Hepatocyte (in vitro differentiated cells): ENCODE results near the gene FADS1. TPM values are rescaled to one million over a fixed set of nuclear protein-coding genes. Genes with fewer than 3 reads are reported as not detected.

ENCODE experiments used
- DNase-seq: peaks from one replicate; pipeline ENCODE4 v3.0.0-alpha.2; 2016; ENCODE audit warnings: low spot score
- H2AFZ ChIP-seq: fragments of 200-600 bp; sonication (generic); 2 replicates; pipeline ENCODE4 v1.6.0; 2016; ENCODE audit warnings: antibody characterized with exemption, mild to moderate bottlenecking
- H3K27ac ChIP-seq: fragments of 200-600 bp; sonication (generic); 2 replicates; pipeline ENCODE4 v1.5.1; 2016; ENCODE audit warnings: mild to moderate bottlenecking
- H3K27me3 ChIP-seq: fragments of 200-600 bp; sonication (generic); 2 replicates; pipeline ENCODE4 v1.6.1; 2016
- H3K36me3 ChIP-seq: fragments of 200-600 bp; sonication (generic); replicated peaks from 2 replicates; pipeline ENCODE4 v1.5.1; 2016; ENCODE audit warnings: low read depth; ENCODE audit not compliant: insufficient read depth
- H3K4me1 ChIP-seq: fragments of 200-600 bp; sonication (generic); 2 replicates; pipeline ENCODE4 v1.5.1; 2016; ENCODE audit warnings: mild to moderate bottlenecking, moderate library complexity; ENCODE audit not compliant: insufficient read depth
- H3K4me2 ChIP-seq: fragments of 200-600 bp; sonication (generic); 2 replicates; pipeline ENCODE4 v1.6.0; 2016
- H3K4me3 ChIP-seq: fragments of 200-600 bp; sonication (generic); 2 replicates; pipeline ENCODE4 v1.5.1; 2016; ENCODE audit warnings: mild to moderate bottlenecking
- H3K79me2 ChIP-seq: fragments of 200-600 bp; sonication (generic); 2 replicates; pipeline ENCODE4 v1.6.0; 2017; ENCODE audit warnings: mild to moderate bottlenecking
- H3K9me2 ChIP-seq: fragments of 200-600 bp; sonication (generic); replicated peaks from 2 replicates; pipeline ENCODE4 v1.6.0; 2017; ENCODE audit warnings: mild to moderate bottlenecking; ENCODE audit not compliant: insufficient read depth
- H3K9me3 ChIP-seq: fragments of 200-600 bp; sonication (generic); 2 replicates; pipeline ENCODE4 v1.5.1; 2016; ENCODE audit warnings: low read depth, mild to moderate bottlenecking
- H4K20me1 ChIP-seq: fragments of 200-600 bp; sonication (generic); 2 replicates; pipeline ENCODE4 v1.6.0; 2016; ENCODE audit warnings: mild to moderate bottlenecking; ENCODE audit not compliant: insufficient read depth, poor library complexity, severe bottlenecking
- CTCF ChIP-seq: fragments of 200-600 bp; sonication (generic); IDR thresholded peaks from 2 replicates; pipeline ENCODE4 v1.5.1; 2016; ENCODE audit warnings: antibody characterized with exemption, mild to moderate bottlenecking; ENCODE audit not compliant: poor library complexity
- EZH2 ChIP-seq: fragments of 200-600 bp; sonication (generic); IDR thresholded peaks from 2 replicates; pipeline ENCODE4 v1.6.1; 2016; ENCODE audit warnings: antibody characterized with exemption, mild to moderate bottlenecking, borderline replicate concordance
- EZH2phosphoT487 ChIP-seq: fragments of 200-600 bp; sonication (generic); IDR thresholded peaks from one replicate; pipeline ENCODE4 v1.6.1; 2018; ENCODE audit warnings: antibody characterized with exemption, mild to moderate bottlenecking, low read depth, moderate library complexity; ENCODE audit not compliant: unreplicated experiment, severe bottlenecking
- WGBS: methylation state at CpG from one replicate; pipeline ENCODE4 v1.1.6; 2016; ENCODE audit warnings: low lambda C conversion rate; ENCODE audit errors: missing lambda C conversion rate; 5-methylcytosine and 5-hydroxymethylcytosine counted together
- polyA plus RNA-seq: library from polyadenylated mRNA; unstranded; fragments of >200 nt; fragmentation: Nextera tagmentation; extraction: Ambion mirVana; gene quantifications from 2 replicates; pipeline ENCODE4 v1.2.1, GENCODE V29; 2016
- total RNA-seq: library from RNA; depleted of rRNA; stranded (reverse); fragments of >200 nt; gene quantifications from 2 replicates; pipeline ENCODE4 v1.2.3, GENCODE V29; 2014

The FADS1 gene
- total and polyA plus RNA-seq, 2 experiments from 2014 or later: 151 to 230 TPM

GRCh38 chr11:61795876-61796526 lies 20.8 kb downstream of the FADS1 start:
- no peak overlapping the region for H3K4me3 ChIP-seq
- no peaks in the 10 kb centered on the region for H3K27me3 ChIP-seq
- H2AFZ ChIP-seq: no peak overlapping the region
- H4K20me1 ChIP-seq: no peaks in the 10 kb centered on the region
- WGBS: 98% methylated on average over 18 of the region's 18 CpGs
- TF ChIP-seq CTCF (no peak), EZH2phosphoT487 (no peak), EZH2 (no peak)
- H3K36me3 ChIP-seq: no peaks in the 10 kb centered on the region
- H3K4me2 ChIP-seq: no peak overlapping the region
- H3K9me2 ChIP-seq: no peaks in the 10 kb centered on the region
- H3K9me3 ChIP-seq: no peaks in the 10 kb centered on the region
- H3K4me1 ChIP-seq: peaks cover 14% of the 10 kb centered on the region
- no peak overlapping the region for H3K27ac ChIP-seq
- H3K79me2 ChIP-seq: peaks cover 51% of the 10 kb centered on the region
- no peak for DNase-seq

- H3K79me2 ChIP-seq: peaks cover 57% of the 10 kb centered on the region
- H3K27ac ChIP-seq: no peak overlapping the region
- no peaks in the 10 kb centered on the region for H3K27me3 ChIP-seq
- peaks cover 14% of the 10 kb centered on the region for H3K4me1 ChIP-seq
- no peaks in the 10 kb centered on the region for H4K20me1 ChIP-seq
- H3K9me2 ChIP-seq: no peaks in the 10 kb centered on the region
- no peak overlapping the region for H2AFZ ChIP-seq
- H3K36me3 ChIP-seq: no peaks in the 10 kb centered on the region
- no peak for TF ChIP-seq EZH2
- TF ChIP-seq CTCF: no peak
- no peak for TF ChIP-seq EZH2phosphoT487
- DNase-seq: no peak
- H3K4me2 ChIP-seq: no peak overlapping the region
- no peaks in the 10 kb centered on the region for H3K9me3 ChIP-seq
- 98% methylated on average over 12 of the region's 12 CpGs for WGBS
- H3K4me3 ChIP-seq: no peak overlapping the region
These were observed 21.3 kb downstream of the FADS1 start for GRCh38 chr11:61795459-61795858.

- Histone ChIP-seq H3K9me2 (no peaks in the 10 kb centered on the region), H3K27ac (no peak overlapping the region), H3K27me3 (no peaks in the 10 kb centered on the region), H3K9me3 (no peaks in the 10 kb centered on the region), H3K79me2 (peaks cover 65% of the 10 kb centered on the region), H3K4me2 (no peak overlapping the region), H4K20me1 (no peaks in the 10 kb centered on the region), H3K36me3 (no peaks in the 10 kb centered on the region), H3K4me3 (no peak overlapping the region), H3K4me1 (peaks cover 14% of the 10 kb centered on the region), H2AFZ (no peak overlapping the region)
- TF ChIP-seq EZH2phosphoT487 (no peak), EZH2 (no peak), CTCF (no peak)
- no peak for DNase-seq
- WGBS: 96% methylated on average over 4 of the region's 4 CpGs
These were observed 22.2 kb downstream of the FADS1 start for GRCh38 chr11:61794579-61794978.
